ENCODE results near the gene ZNF581. TPM values are rescaled to one million over a fixed set of nuclear protein-coding genes. Genes with fewer than 3 reads are reported as not detected.

ZNF581 gene
- total RNA-seq, 1 donor from 2014 or later, result 36.9 TPM

- Histone ChIP-seq H3K4me3 (ENCODE audit: low read depth, low read length) (peak overlapping the region; percentile 68), H3K27me3 (ENCODE audit: control insufficient read depth, insufficient read depth, low read length) (no peaks in the 10 kb centered on the region), H3K36me3 (ENCODE audit: control insufficient read depth, insufficient read depth, low read length) (peaks cover 4% of the 10 kb centered on the region)
- TF ChIP-seq CTCF (IDR thresholded peaks at IDR 0.05; ENCODE audit: insufficient read depth, low read length, poor library complexity, severe bottlenecking), result no peak
- DNase-seq (ENCODE audit: low read depth), result no peak
Measured at GRCh38 chr19:55642153-55643002, 1.1 kb upstream of the ZNF581 start.

GRCh38 chr19:55643887-55644176 is 383 bp downstream of the ZNF581 start:
- no peak for DNase-seq (ENCODE audit: low read depth)
- Histone ChIP-seq H3K4me3 (ENCODE audit: low read depth, low read length) (peak overlapping the region; percentile 68), H3K36me3 (ENCODE audit: control insufficient read depth, insufficient read depth, low read length) (peaks cover 4% of the 10 kb centered on the region), H3K27me3 (ENCODE audit: control insufficient read depth, insufficient read depth, low read length) (no peaks in the 10 kb centered on the region)
- TF ChIP-seq CTCF (IDR thresholded peaks at IDR 0.05; ENCODE audit: insufficient read depth, low read length, poor library complexity, severe bottlenecking), result no peak

GRCh38 chr19:55644191-55644833 is 863 bp downstream of the ZNF581 start:
- Histone ChIP-seq H3K36me3 (ENCODE audit: control insufficient read depth, insufficient read depth, low read length) (peaks cover 4% of the 10 kb centered on the region), H3K4me3 (ENCODE audit: low read depth, low read length) (peak overlapping the region; percentile 68), H3K27me3 (ENCODE audit: control insufficient read depth, insufficient read depth, low read length) (no peaks in the 10 kb centered on the region)
- TF ChIP-seq CTCF (IDR thresholded peaks at IDR 0.05; ENCODE audit: insufficient read depth, low read length, poor library complexity, severe bottlenecking), result no peak
- DNase-seq (ENCODE audit: low read depth), result no peak

- Histone ChIP-seq H3K4me3 (ENCODE audit: low read depth, low read length) (no peak overlapping the region), H3K27me3 (ENCODE audit: control insufficient read depth, insufficient read depth, low read length) (no peaks in the 10 kb centered on the region)
Measured at GRCh38 chr19:55644842-55645511, 1.5 kb downstream of the ZNF581 start.

GRCh38 chr19:55645512-55645881 is 2.0 kb downstream of the ZNF581 start:
- Histone ChIP-seq H3K36me3 (ENCODE audit: control insufficient read depth, insufficient read depth, low read length) (peaks cover 4% of the 10 kb centered on the region), H3K4me3 (ENCODE audit: low read depth, low read length) (no peak overlapping the region), H3K27me3 (ENCODE audit: control insufficient read depth, insufficient read depth, low read length) (no peaks in the 10 kb centered on the region)
- DNase-seq (ENCODE audit: low read depth), result no peak
- TF ChIP-seq CTCF (IDR thresholded peaks at IDR 0.05; ENCODE audit: insufficient read depth, low read length, poor library complexity, severe bottlenecking), result no peak

More at GRCh38 chr19:55644842-55645511, 1.5 kb downstream of the ZNF581 start:
- H3K36me3 ChIP-seq (ENCODE audit: control insufficient read depth, insufficient read depth, low read length), result peaks cover 4% of the 10 kb centered on the region
- DNase-seq (ENCODE audit: low read depth), result no peak
- no peak for TF ChIP-seq CTCF (IDR thresholded peaks at IDR 0.05; ENCODE audit: insufficient read depth, low read length, poor library complexity, severe bottlenecking)

All from kidney epithelial cell (primary cell).